SU-DHL-6 (cell line): ENCODE data around the gene EIF2S3.

Experiments used
- H2AFZ ChIP-seq: fragments of 200-600 bp; sonication (generic); 2 replicates; pipeline ENCODE4 v1.6.1; 2014; ENCODE audit warnings: low read depth, mild to moderate bottlenecking, moderate library complexity, mixed read lengths, antibody characterized with exemption, low read length; ENCODE audit not compliant: severe bottlenecking
- H3F3A ChIP-seq: fragments of 200-600 bp; shearing (Covaris generic); 2 replicates; pipeline ENCODE4 v1.6.0; 2016; ENCODE audit warnings: antibody characterized with exemption, mild to moderate bottlenecking; ENCODE audit not compliant: insufficient read depth
- H3K27ac ChIP-seq: fragments of 200-600 bp; sonication (generic); 2 replicates; pipeline ENCODE4 v1.5.1; 2016; ENCODE audit warnings: low read depth, mild to moderate bottlenecking, low read length, moderate library complexity, mixed read lengths
- H3K27me3 ChIP-seq: fragments of 200-600 bp; sonication (generic), shearing (Covaris generic); 2 replicates; pipeline ENCODE4 v1.6.0; 2014; ENCODE audit warnings: mild to moderate bottlenecking, low read length
- H3K36me3 ChIP-seq: fragments of 200-600 bp; sonication (generic); 2 replicates; pipeline ENCODE4 v1.6.1; 2014; ENCODE audit warnings: mild to moderate bottlenecking, low read length, mixed read lengths
- H3K4me2 ChIP-seq: fragments of 300-600, 200-600 bp; shearing (Covaris generic), sonication (generic); 2 replicates; pipeline ENCODE4 v1.6.0; 2014; ENCODE audit warnings: low read length, low read depth, mild to moderate bottlenecking; ENCODE audit not compliant: poor library complexity, severe bottlenecking
- H3K4me3 ChIP-seq: fragments of 200-600 bp; sonication (generic); 2 replicates; pipeline ENCODE4 v1.5.1; 2014; ENCODE audit warnings: antibody characterized with exemption, low read length, mild to moderate bottlenecking, mixed read lengths; ENCODE audit not compliant: insufficient read depth, poor library complexity, severe bottlenecking
- H3K79me2 ChIP-seq: fragments of 200-600 bp; sonication (generic); 2 replicates; pipeline ENCODE4 v1.6.1; 2014; ENCODE audit warnings: mild to moderate bottlenecking, low read length, moderate library complexity; ENCODE audit not compliant: insufficient read depth
- H3K9ac ChIP-seq: fragments of 200-600 bp; sonication (generic); 2 replicates; pipeline ENCODE4 v1.7.0; 2014; ENCODE audit warnings: mild to moderate bottlenecking, low read length
- H3K9me2 ChIP-seq: fragments of 200-600 bp; sonication (generic); replicated peaks from 2 replicates; pipeline ENCODE4 v1.6.1; 2014; ENCODE audit warnings: low read length; ENCODE audit not compliant: insufficient read depth
- H3K9me3 ChIP-seq: fragments of 200-600 bp; sonication (generic); 2 replicates; pipeline ENCODE4 v1.6.1; 2014; ENCODE audit warnings: low read length, mixed read lengths; ENCODE audit not compliant: insufficient read depth
- H4K20me1 ChIP-seq: fragments of 200-600 bp; sonication (generic); 2 replicates; pipeline ENCODE4 v1.6.1; 2014; ENCODE audit warnings: low read depth, mild to moderate bottlenecking, antibody characterized with exemption, low read length, moderate library complexity, mixed read lengths
- CTCF ChIP-seq: fragments of 200-600 bp; sonication (generic); IDR thresholded peaks from one replicate; pipeline ENCODE4 v1.5.1; 2017; ENCODE audit warnings: antibody characterized with exemption, mild to moderate bottlenecking, low read length, moderate library complexity; ENCODE audit not compliant: insufficient read depth, poor library complexity, severe bottlenecking
- EZH2phosphoT487 ChIP-seq: fragments of 200-600 bp; sonication (generic), shearing (Covaris generic); conservative IDR thresholded peaks from 2 replicates; pipeline ENCODE4 v1.6.1; 2018; ENCODE audit warnings: mild to moderate bottlenecking, antibody characterized with exemption, low read length, moderate library complexity, mixed read lengths

The EIF2S3 gene

GRCh38 chrX:24100713-24101112, 46.0 kb downstream of the EIF2S3 start:
- Histone ChIP-seq H3K4me3 (no peak overlapping the region), H3K27ac (no peak overlapping the region), H4K20me1 (no peaks in the 10 kb centered on the region), H3K9ac (no peak overlapping the region), H2AFZ (no peak overlapping the region), H3F3A (no peaks in the 10 kb centered on the region), H3K9me3 (no peaks in the 10 kb centered on the region), H3K4me2 (no peak overlapping the region), H3K27me3 (no peaks in the 10 kb centered on the region), H3K79me2 (no peaks in the 10 kb centered on the region), H3K9me2 (no peaks in the 10 kb centered on the region), H3K36me3 (no peaks in the 10 kb centered on the region)
- TF ChIP-seq EZH2phosphoT487 (no peak), CTCF (no peak)

- no peak overlapping the region for H3K27ac ChIP-seq
- H3K9ac ChIP-seq: no peak overlapping the region
- H2AFZ ChIP-seq: no peak overlapping the region
- no peaks in the 10 kb centered on the region for H3K79me2 ChIP-seq
- H3K4me3 ChIP-seq: no peak overlapping the region
- H3K9me3 ChIP-seq: no peaks in the 10 kb centered on the region
- no peak overlapping the region for H3K4me2 ChIP-seq
- H3K9me2 ChIP-seq: no peaks in the 10 kb centered on the region
- no peaks in the 10 kb centered on the region for H3K36me3 ChIP-seq
- TF ChIP-seq CTCF (no peak), EZH2phosphoT487 (no peak)
- no peaks in the 10 kb centered on the region for H3K27me3 ChIP-seq
- H3F3A ChIP-seq: no peaks in the 10 kb centered on the region
- H4K20me1 ChIP-seq: no peaks in the 10 kb centered on the region
Observed at GRCh38 chrX:24110069-24110468, 55.3 kb downstream of the EIF2S3 start.

GRCh38 chrX:24113181-24113580, 58.4 kb downstream of the EIF2S3 start:
- Histone ChIP-seq H3K27ac (no peak overlapping the region), H3K79me2 (no peaks in the 10 kb centered on the region)
- no peak for TF ChIP-seq EZH2phosphoT487
- no peak for TF ChIP-seq CTCF

More at GRCh38 chrX:24113181-24113580, 58.4 kb downstream of the EIF2S3 start:
- no peak overlapping the region for H3K4me2 ChIP-seq
- no peaks in the 10 kb centered on the region for H3K9me2 ChIP-seq
- no peak overlapping the region for H3K4me3 ChIP-seq
- no peaks in the 10 kb centered on the region for H3K36me3 ChIP-seq
- H4K20me1 ChIP-seq: no peaks in the 10 kb centered on the region
- no peak overlapping the region for H3K9ac ChIP-seq
- no peaks in the 10 kb centered on the region for H3K27me3 ChIP-seq
- no peaks in the 10 kb centered on the region for H3F3A ChIP-seq
- H2AFZ ChIP-seq: no peak overlapping the region
- no peaks in the 10 kb centered on the region for H3K9me3 ChIP-seq
